CD14-positive monocyte (primary cell): ENCODE results near the gene HMOX1. TPM values are rescaled to one million over a fixed set of nuclear protein-coding genes. Genes with fewer than 3 reads are reported as not detected.

Experiments used
- DNase-seq, 3 donors: peaks; one replicate each; pipeline ENCODE4 v3.0.0-alpha.2; 2011 to 2022
- H2AFZ ChIP-seq: 2 replicates; pipeline ENCODE4 v1.6.0; 2012; ENCODE audit warnings: mild to moderate bottlenecking, low read depth, low read length, inconsistent platforms; ENCODE audit not compliant: insufficient read depth, poor library complexity, severe bottlenecking
- H3K27ac ChIP-seq, 2 donors: 1 replicate in 1 of 2; 2 replicates in 1 of 2; pipeline ENCODE4 v1.5.1; 2012 to 2013; ENCODE audit warnings: low read length in 2 of 2, control low read depth in 1 of 2, inconsistent platforms in 1 of 2, low read depth in 1 of 2, mild to moderate bottlenecking in 1 of 2
- H3K27me3 ChIP-seq, 2 donors: one replicate each; pipeline versions ENCODE4 v1.6.0 to v1.6.1; 2011 to 2013; ENCODE audit warnings: low read length in 2 of 2; ENCODE audit not compliant: control insufficient read depth in 2 of 2, insufficient read depth in 2 of 2
- H3K36me3 ChIP-seq, 2 donors: replicated peaks in 1 of 2; 1 replicate in 1 of 2; 2 replicates in 1 of 2; pipeline versions ENCODE4 v1.5.1 to v1.6.1; 2012 to 2013; ENCODE audit warnings: low read length in 2 of 2, control low read depth in 1 of 2, inconsistent platforms in 1 of 2, mild to moderate bottlenecking in 1 of 2; ENCODE audit not compliant: insufficient read depth in 2 of 2, control insufficient read depth in 1 of 2
- H3K4me1 ChIP-seq, 2 donors: 1 replicate in 1 of 2; 2 replicates in 1 of 2; pipeline versions ENCODE4 v1.5.1 to v1.6.1; 2012 to 2013; ENCODE audit warnings: low read length in 2 of 2, control low read depth in 1 of 2, inconsistent platforms in 1 of 2, mild to moderate bottlenecking in 1 of 2, moderate library complexity in 1 of 2; ENCODE audit not compliant: insufficient read depth in 2 of 2, control insufficient read depth in 1 of 2
- H3K4me2 ChIP-seq: replicated peaks from 2 replicates; pipeline ENCODE3; 2012; ENCODE audit warnings: low read length, moderate library complexity, mild to moderate bottlenecking; ENCODE audit not compliant: poor library complexity, severe bottlenecking; ENCODE audit errors: extremely low read depth
- H3K4me3 ChIP-seq, 3 experiments: fragments of 200-600 bp in 1 of 3; sonication (generic) in 1 of 3; replicated peaks in 1 of 3; 1 replicate in 2 of 3; 2 replicates in 1 of 3; pipeline ENCODE4 v1.5.1; 2011 to 2013; ENCODE audit warnings: low read length in 3 of 3, mild to moderate bottlenecking in 3 of 3, control low read depth in 2 of 3, low read depth in 2 of 3, inconsistent platforms in 1 of 3, moderate library complexity in 1 of 3
- H3K79me2 ChIP-seq: 2 replicates; pipeline ENCODE4 v1.6.0; 2012; ENCODE audit warnings: mild to moderate bottlenecking, control low read depth, inconsistent platforms, low read length, moderate library complexity; ENCODE audit not compliant: insufficient read depth
- H3K9ac ChIP-seq: 2 replicates; pipeline ENCODE4 v1.6.0; 2017; ENCODE audit warnings: low read length, mild to moderate bottlenecking; ENCODE audit not compliant: insufficient read depth, poor library complexity, severe bottlenecking
- H3K9me3 ChIP-seq, 2 donors: replicated peaks in 1 of 2; 1 replicate in 1 of 2; 2 replicates in 1 of 2; pipeline versions ENCODE4 v1.5.1 to v1.6.1; 2012 to 2013; ENCODE audit warnings: low read length in 2 of 2, control low read depth in 1 of 2; ENCODE audit not compliant: control insufficient read depth in 1 of 2, insufficient read depth in 1 of 2
- H4K20me1 ChIP-seq: 2 replicates; pipeline ENCODE4 v1.6.0; 2012; ENCODE audit warnings: mild to moderate bottlenecking, low read length, control low read depth, moderate library complexity; ENCODE audit not compliant: insufficient read depth
- H3K27ac Mint-ChIP-seq, 7 donors: one replicate each; pipeline ENCODE4 v1.8.0; 2020; ENCODE audit warnings: mild to moderate bottlenecking in 7 of 7, mixed read lengths in 7 of 7, moderate library complexity in 6 of 7, inconsistent platforms in 2 of 7
- H3K27me3 Mint-ChIP-seq, 3 donors: one replicate each; pipeline ENCODE4 v1.8.0; 2021 to 2022; ENCODE audit warnings: low read depth in 3 of 3, mild to moderate bottlenecking in 3 of 3, mixed read lengths in 3 of 3, moderate library complexity in 3 of 3, inconsistent platforms in 1 of 3
- H3K36me3 Mint-ChIP-seq, 2 donors: one replicate each; pipeline ENCODE4 v1.8.0; 2020; ENCODE audit warnings: mixed read lengths in 2 of 2, inconsistent platforms in 1 of 2, mild to moderate bottlenecking in 1 of 2
- H3K4me1 Mint-ChIP-seq: one replicate; pipeline ENCODE4 v1.8.0; 2020; ENCODE audit warnings: mild to moderate bottlenecking, mixed read lengths
- H3K4me3 Mint-ChIP-seq, 2 donors: one replicate each; pipeline ENCODE4 v1.8.0; 2020; ENCODE audit warnings: mild to moderate bottlenecking in 2 of 2, mixed read lengths in 2 of 2, moderate library complexity in 1 of 2
- H3K9me3 Mint-ChIP-seq, 7 donors: one replicate each; pipeline ENCODE4 v1.8.0; 2020 to 2022; ENCODE audit warnings: mixed read lengths in 7 of 7, mild to moderate bottlenecking in 6 of 7, moderate library complexity in 6 of 7, inconsistent platforms in 2 of 7
- CTCF ChIP-seq: fragments of 200-600 bp; IDR thresholded peaks from one replicate; pipeline ENCODE4 v1.8.0; 2022; ENCODE audit warnings: antibody characterized with exemption, mild to moderate bottlenecking
- WGBS: methylation state at CpG from one replicate; pipeline ENCODE4 v1.1.5; 2013; ENCODE audit warnings: missing lambda C conversion rate; ENCODE audit not compliant: insufficient coverage; 5-methylcytosine and 5-hydroxymethylcytosine counted together
- intact Hi-C, 2 donors: fragments of 100-400 bp; cut with micrococcal nuclease; formaldehyde crosslinking; loops; one replicate each; pipeline versions ENCODE4 v1.15.0 to v1.15.1; 2023
- polyA plus RNA-seq, 3 donors: library from polyadenylated mRNA; depleted of rRNA in 1 of 3; unstranded in 2 of 3; stranded (reverse) in 1 of 3; fragments of 300-500 nt in 2 of 3; fragments of >200 nt in 1 of 3; fragmentation: Illumina TruSeq in 2 of 3; gene quantifications; 1 replicate in 2 of 3; 2 replicates in 1 of 3; pipeline ENCODE4 v1.2.3, GENCODE V29; 2012 to 2021

Gene HMOX1
- polyA plus RNA-seq, 3 donors, result 180 to 233 (median 193) TPM

GRCh38 chr22:35359380-35360065, 21.4 kb upstream of the HMOX1 start:
- intact Hi-C loops, result loop anchor here in 1 of 2 donors (10.0 kb wide), 1 partner anchor 765 kb away; no protein-coding TSS in a partner anchor
- no peak overlapping the region for H3K4me2 ChIP-seq
- Mint-ChIP-seq H3K36me3 (peaks cover 2 to 5% of the 10 kb centered on the region in 2 donors), H3K4me1 (peaks cover 44% of the 10 kb centered on the region), H3K27ac (peak overlapping the region in 1 of 7 donors; percentile 46), H3K9me3 (peaks cover 0 to 8% (median 0%) of the 10 kb centered on the region in 7 donors), H3K4me3 (no peak overlapping the region), H3K27me3 (peaks cover 3 to 6% (median 4%) of the 10 kb centered on the region in 3 donors)
- no peak overlapping the region for H3K9ac ChIP-seq
- 91% methylated on average over 8 of the region's 9 CpGs for WGBS
- no peaks in the 10 kb centered on the region for H4K20me1 ChIP-seq
- H3K36me3 ChIP-seq, result no peaks in the 10 kb centered on the region
- no peaks in the 10 kb centered on the region for H3K9me3 ChIP-seq
- H3K27ac ChIP-seq, result no peak overlapping the region
- TF ChIP-seq CTCF, result no peak
- no peak overlapping the region for H2AFZ ChIP-seq
- no peaks in the 10 kb centered on the region for H3K79me2 ChIP-seq
- DNase-seq, result no peak
- peaks cover 43 to 51% of the 10 kb centered on the region in 2 donors for H3K4me1 ChIP-seq
- no peaks in the 10 kb centered on the region for H3K27me3 ChIP-seq
- no peak overlapping the region for H3K4me3 ChIP-seq

GRCh38 chr22:35361001-35361558, 19.8 kb upstream of the HMOX1 start:
- no peaks in the 10 kb centered on the region for H3K36me3 ChIP-seq
- H3K4me1 Mint-ChIP-seq, result peaks cover 40% of the 10 kb centered on the region
- no peak overlapping the region for H3K27ac ChIP-seq
- peak overlapping the region in 1 of 7 donors; percentile 24 for H3K27ac Mint-ChIP-seq
- no peak for TF ChIP-seq CTCF
- H3K9me3 Mint-ChIP-seq, result peaks cover 0 to 7% (median 0%) of the 10 kb centered on the region in 7 donors
- no peaks in the 10 kb centered on the region for H3K79me2 ChIP-seq
- H4K20me1 ChIP-seq, result no peaks in the 10 kb centered on the region
- intact Hi-C loops, result no loop called here
- no peaks in the 10 kb centered on the region for H3K27me3 ChIP-seq
- peaks cover 4 to 7% (median 6%) of the 10 kb centered on the region in 3 donors for H3K27me3 Mint-ChIP-seq
- H3K4me2 ChIP-seq, result no peak overlapping the region
- H3K4me3 ChIP-seq, result no peak overlapping the region
- no peak overlapping the region for H3K9ac ChIP-seq
- H3K9me3 ChIP-seq, result no peaks in the 10 kb centered on the region
- H3K36me3 Mint-ChIP-seq, result peaks cover 0 to 2% of the 10 kb centered on the region in 2 donors
- 95% methylated on average over 4 of the region's 6 CpGs for WGBS
- peaks cover 38 to 51% of the 10 kb centered on the region in 2 donors for H3K4me1 ChIP-seq
- no peak overlapping the region for H3K4me3 Mint-ChIP-seq
- DNase-seq, result no peak
- H2AFZ ChIP-seq, result no peak overlapping the region
